ENCODE data around the gene AMER2. TPM values are rescaled to one million over a fixed set of nuclear protein-coding genes. Genes with fewer than 3 reads are reported as not detected.

The AMER2 gene
- total and polyA plus RNA-seq, 2 experiments from 2014 or later: 0.09 to 0.15 TPM

DNA sequence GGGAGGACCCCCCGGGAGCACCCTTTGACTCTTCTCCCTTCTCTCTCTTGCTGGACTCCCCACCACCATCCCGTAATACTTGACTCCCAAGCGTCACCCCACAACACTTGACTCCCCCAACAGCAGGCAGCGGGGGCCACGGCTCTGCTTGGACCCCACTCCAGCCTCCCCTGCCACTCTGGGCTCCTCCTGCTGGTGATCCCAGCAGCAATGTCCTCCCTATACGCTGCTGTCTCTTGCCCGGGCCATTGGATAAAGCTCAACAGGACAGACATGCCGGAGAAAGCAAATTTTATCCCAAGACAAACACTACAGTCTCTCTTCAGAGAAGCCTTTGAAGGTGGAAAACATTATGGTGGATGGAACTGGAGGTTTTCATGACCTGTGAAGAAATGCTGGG is 20.4 kb upstream of the AMER2 start:
- no peak overlapping the region for H3K4me3 ChIP-seq
- TF ChIP-seq, protein P1, sequence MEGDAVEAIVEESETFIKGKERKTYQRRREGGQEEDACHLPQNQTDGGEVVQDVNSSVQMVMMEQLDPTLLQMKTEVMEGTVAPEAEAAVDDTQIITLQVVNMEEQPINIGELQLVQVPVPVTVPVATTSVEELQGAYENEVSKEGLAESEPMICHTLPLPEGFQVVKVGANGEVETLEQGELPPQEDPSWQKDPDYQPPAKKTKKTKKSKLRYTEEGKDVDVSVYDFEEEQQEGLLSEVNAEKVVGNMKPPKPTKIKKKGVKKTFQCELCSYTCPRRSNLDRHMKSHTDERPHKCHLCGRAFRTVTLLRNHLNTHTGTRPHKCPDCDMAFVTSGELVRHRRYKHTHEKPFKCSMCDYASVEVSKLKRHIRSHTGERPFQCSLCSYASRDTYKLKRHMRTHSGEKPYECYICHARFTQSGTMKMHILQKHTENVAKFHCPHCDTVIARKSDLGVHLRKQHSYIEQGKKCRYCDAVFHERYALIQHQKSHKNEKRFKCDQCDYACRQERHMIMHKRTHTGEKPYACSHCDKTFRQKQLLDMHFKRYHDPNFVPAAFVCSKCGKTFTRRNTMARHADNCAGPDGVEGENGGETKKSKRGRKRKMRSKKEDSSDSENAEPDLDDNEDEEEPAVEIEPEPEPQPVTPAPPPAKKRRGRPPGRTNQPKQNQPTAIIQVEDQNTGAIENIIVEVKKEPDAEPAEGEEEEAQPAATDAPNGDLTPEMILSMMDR (IDR thresholded peaks at IDR 0.05; ENCODE audit: low read depth, low read length): no peak
- no peak overlapping the region for H3K27ac ChIP-seq
- no peaks in the 10 kb centered on the region for H3K9me3 ChIP-seq (ENCODE audit: low read depth)
- no peaks in the 10 kb centered on the region for H3K4me1 ChIP-seq (ENCODE audit: low read depth)
- DNase-seq (ENCODE audit: low read depth in 1 of 2, low spot score in 1 of 2): no peak
- H3K27me3 ChIP-seq: no peaks in the 10 kb centered on the region
- no peaks in the 10 kb centered on the region for H3K36me3 ChIP-seq

GRCh38 chr13:25192052-25192451 is 20.0 kb upstream of the AMER2 start:
- Histone ChIP-seq H3K9me3 (ENCODE audit: low read depth) (no peaks in the 10 kb centered on the region), H3K4me1 (ENCODE audit: low read depth) (no peaks in the 10 kb centered on the region), H3K36me3 (no peaks in the 10 kb centered on the region), H3K4me3 (no peak overlapping the region), H3K27ac (no peak overlapping the region), H3K27me3 (no peaks in the 10 kb centered on the region)
- TF ChIP-seq, protein P1 (IDR thresholded peaks at IDR 0.05; ENCODE audit: low read depth, low read length): no peak
- DNase-seq (ENCODE audit: low read depth in 1 of 2, low spot score in 1 of 2): no peak

GRCh38 chr13:25190771-25191170 is 18.7 kb upstream of the AMER2 start:
- Histone ChIP-seq H3K36me3 (no peaks in the 10 kb centered on the region), H3K27me3 (no peaks in the 10 kb centered on the region), H3K9me3 (ENCODE audit: low read depth) (no peaks in the 10 kb centered on the region), H3K4me1 (ENCODE audit: low read depth) (no peaks in the 10 kb centered on the region), H3K27ac (no peak overlapping the region), H3K4me3 (no peak overlapping the region)
- TF ChIP-seq, protein P1 (IDR thresholded peaks at IDR 0.05; ENCODE audit: low read depth, low read length): no peak
- no peak for DNase-seq (ENCODE audit: low read depth in 1 of 2, low spot score in 1 of 2)

DNA sequence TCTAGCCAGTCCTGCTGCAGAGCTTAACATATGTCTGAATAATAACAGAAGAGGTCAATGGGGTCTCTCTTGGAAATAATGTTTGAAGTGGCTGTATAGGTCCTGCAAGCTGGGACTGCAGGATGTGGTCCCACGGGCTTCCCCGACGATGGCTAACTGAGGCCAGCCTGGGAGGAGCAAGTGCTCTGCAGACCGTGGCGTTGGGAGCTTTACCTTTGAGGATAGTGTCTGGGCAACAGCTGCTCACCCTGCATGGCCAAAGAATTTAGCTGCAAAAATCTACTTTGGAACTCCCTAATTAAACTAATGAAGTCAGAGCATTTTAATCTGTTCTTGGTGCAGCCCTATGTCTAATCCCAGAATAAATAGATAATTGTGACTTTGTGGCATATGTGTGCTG is 18.2 kb upstream of the AMER2 start:
- Histone ChIP-seq H3K36me3 (no peaks in the 10 kb centered on the region), H3K9me3 (ENCODE audit: low read depth) (no peaks in the 10 kb centered on the region), H3K27me3 (no peaks in the 10 kb centered on the region), H3K4me3 (no peak overlapping the region), H3K27ac (no peak overlapping the region), H3K4me1 (ENCODE audit: low read depth) (no peaks in the 10 kb centered on the region)
- TF ChIP-seq, protein P1 (IDR thresholded peaks at IDR 0.05; ENCODE audit: low read depth, low read length): no peak
- no peak for DNase-seq (ENCODE audit: low read depth in 1 of 2, low spot score in 1 of 2)

GRCh38 chr13:25187596-25187995 is 15.5 kb upstream of the AMER2 start:
- H3K9me3 ChIP-seq (ENCODE audit: low read depth): no peaks in the 10 kb centered on the region
- TF ChIP-seq, protein P1 (IDR thresholded peaks at IDR 0.05; ENCODE audit: low read depth, low read length): no peak
- no peak for DNase-seq (ENCODE audit: low read depth in 1 of 2, low spot score in 1 of 2)
- no peak overlapping the region for H3K27ac ChIP-seq
- no peak overlapping the region for H3K4me3 ChIP-seq
- no peaks in the 10 kb centered on the region for H3K27me3 ChIP-seq
- H3K4me1 ChIP-seq (ENCODE audit: low read depth): no peaks in the 10 kb centered on the region
- no peaks in the 10 kb centered on the region for H3K36me3 ChIP-seq

- no peaks in the 10 kb centered on the region for H3K36me3 ChIP-seq
- no peak overlapping the region for H3K4me3 ChIP-seq
- no peaks in the 10 kb centered on the region for H3K9me3 ChIP-seq (ENCODE audit: low read depth)
- TF ChIP-seq, protein P1 (IDR thresholded peaks at IDR 0.05; ENCODE audit: low read depth, low read length): no peak
- DNase-seq (ENCODE audit: low read depth in 1 of 2, low spot score in 1 of 2): no peak
- no peaks in the 10 kb centered on the region for H3K27me3 ChIP-seq
- no peaks in the 10 kb centered on the region for H3K4me1 ChIP-seq (ENCODE audit: low read depth)
- H3K27ac ChIP-seq: no peak overlapping the region
Measured at GRCh38 chr13:25186187-25186586, 14.1 kb upstream of the AMER2 start.
